ENCODE results near the gene BRAF. TPM values are rescaled to one million over a fixed set of nuclear protein-coding genes. Genes with fewer than 3 reads are reported as not detected.

The BRAF gene
- total and polyA plus RNA-seq, 2 donors from 2014 or later = 8.0 to 43.9 TPM

DNA sequence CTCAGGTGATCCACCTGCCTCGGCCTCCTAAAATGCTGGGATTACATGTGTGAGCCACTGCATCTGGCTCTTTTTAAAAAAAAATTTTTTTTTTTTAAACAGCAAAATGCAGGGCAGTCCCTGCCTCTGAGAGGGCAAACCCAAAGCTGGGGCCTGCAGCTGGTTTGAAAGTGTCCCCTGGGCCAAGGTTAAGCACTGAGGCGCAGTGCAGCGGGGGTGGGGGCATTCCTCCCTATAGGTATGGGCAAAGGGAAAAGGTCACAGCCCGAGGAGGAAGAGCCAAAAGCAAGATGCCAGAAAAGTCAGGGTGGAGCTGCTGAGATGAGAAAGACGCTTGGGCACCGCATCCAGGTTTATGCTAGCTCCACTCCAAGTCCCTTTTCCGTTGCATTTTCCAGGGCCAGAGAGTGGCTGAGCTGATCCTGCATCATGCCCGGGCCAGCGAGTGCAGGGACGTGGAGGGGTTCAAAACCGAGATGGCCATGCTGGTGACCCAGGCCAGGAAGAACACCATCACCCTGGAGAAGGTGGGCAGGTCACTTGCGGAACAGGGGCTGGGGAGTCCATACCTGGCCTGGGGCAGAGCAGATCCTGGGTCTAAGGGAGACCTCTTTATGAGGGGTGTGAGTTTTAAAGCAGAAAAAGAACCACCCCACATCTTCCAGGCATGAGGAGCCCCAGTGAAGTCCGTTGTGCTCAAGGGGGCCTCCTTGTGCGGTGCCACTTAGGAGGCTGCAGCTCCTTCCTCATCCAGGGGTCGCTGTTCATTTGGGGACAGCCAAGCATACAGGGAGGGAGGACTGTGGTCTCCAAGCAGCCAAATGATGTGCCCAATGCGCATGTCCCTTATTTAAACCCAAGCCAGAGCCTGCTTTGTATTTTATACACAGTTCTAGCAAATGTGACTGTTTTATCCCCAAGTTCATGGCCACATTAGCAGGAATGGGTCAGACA, 235.3 kb downstream of the BRAF start:
- Histone ChIP-seq H3K9ac (ENCODE audit: low read length in 3 of 3) (no peak overlapping the region), H3K9me3 (ENCODE audit: control insufficient read depth in 2 of 3, insufficient read depth in 1 of 3, low read length in 3 of 3) (no peaks in the 10 kb centered on the region), H3K36me3 (ENCODE audit: control insufficient read depth in 2 of 3, insufficient read depth in 3 of 3, low read length in 3 of 3) (no peaks in the 10 kb centered on the region), H3K4me3 (ENCODE audit: low read length in 3 of 3) (no peak overlapping the region), H3K27me3 (ENCODE audit: control insufficient read depth, insufficient read depth, low read length) (no peaks in the 10 kb centered on the region), H3K27ac (ENCODE audit: low read depth in 2 of 2, low read length in 2 of 2) (no peak overlapping the region), H3K4me1 (ENCODE audit: control insufficient read depth in 2 of 3, insufficient read depth in 2 of 3, low read depth in 1 of 3, low read length in 3 of 3) (no peaks in the 10 kb centered on the region)
- FAIRE-seq = no peak
- TF ChIP-seq, protein P1, sequence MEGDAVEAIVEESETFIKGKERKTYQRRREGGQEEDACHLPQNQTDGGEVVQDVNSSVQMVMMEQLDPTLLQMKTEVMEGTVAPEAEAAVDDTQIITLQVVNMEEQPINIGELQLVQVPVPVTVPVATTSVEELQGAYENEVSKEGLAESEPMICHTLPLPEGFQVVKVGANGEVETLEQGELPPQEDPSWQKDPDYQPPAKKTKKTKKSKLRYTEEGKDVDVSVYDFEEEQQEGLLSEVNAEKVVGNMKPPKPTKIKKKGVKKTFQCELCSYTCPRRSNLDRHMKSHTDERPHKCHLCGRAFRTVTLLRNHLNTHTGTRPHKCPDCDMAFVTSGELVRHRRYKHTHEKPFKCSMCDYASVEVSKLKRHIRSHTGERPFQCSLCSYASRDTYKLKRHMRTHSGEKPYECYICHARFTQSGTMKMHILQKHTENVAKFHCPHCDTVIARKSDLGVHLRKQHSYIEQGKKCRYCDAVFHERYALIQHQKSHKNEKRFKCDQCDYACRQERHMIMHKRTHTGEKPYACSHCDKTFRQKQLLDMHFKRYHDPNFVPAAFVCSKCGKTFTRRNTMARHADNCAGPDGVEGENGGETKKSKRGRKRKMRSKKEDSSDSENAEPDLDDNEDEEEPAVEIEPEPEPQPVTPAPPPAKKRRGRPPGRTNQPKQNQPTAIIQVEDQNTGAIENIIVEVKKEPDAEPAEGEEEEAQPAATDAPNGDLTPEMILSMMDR (IDR thresholded peaks at IDR 0.05; ENCODE audit: borderline replicate concordance, extremely low read depth, insufficient read depth) = no peak
- no peak for DNase-seq
- intact Hi-C loops (cut with DNase I) = no loop called here

DNA sequence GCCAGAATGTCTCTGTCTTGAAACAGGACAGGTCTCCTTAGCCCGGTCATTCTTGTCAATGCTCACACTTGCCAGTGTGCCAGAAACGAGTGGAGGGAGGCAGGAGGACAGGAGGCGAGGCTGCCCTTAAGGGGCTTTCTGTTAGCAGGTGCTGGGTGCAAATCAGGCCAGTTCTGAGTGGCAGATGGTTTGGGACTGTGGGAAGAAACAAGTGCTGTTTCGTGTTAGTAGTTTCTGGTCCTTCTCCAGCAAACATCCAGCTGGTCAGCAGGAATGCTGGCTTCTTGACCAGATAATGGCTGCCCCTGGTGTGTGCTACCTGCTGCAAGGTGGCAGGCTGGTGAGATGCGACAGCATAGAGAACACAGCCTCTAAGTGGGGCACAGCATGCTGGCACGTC, 236.4 kb downstream of the BRAF start:
- Histone ChIP-seq H3K36me3 (ENCODE audit: control insufficient read depth in 2 of 3, insufficient read depth in 3 of 3, low read length in 3 of 3) (no peaks in the 10 kb centered on the region), H3K27me3 (ENCODE audit: control insufficient read depth, insufficient read depth, low read length) (no peaks in the 10 kb centered on the region), H3K9me3 (ENCODE audit: control insufficient read depth in 2 of 3, insufficient read depth in 1 of 3, low read length in 3 of 3) (no peaks in the 10 kb centered on the region), H3K4me1 (ENCODE audit: control insufficient read depth in 2 of 3, insufficient read depth in 2 of 3, low read depth in 1 of 3, low read length in 3 of 3) (no peaks in the 10 kb centered on the region), H3K27ac (ENCODE audit: low read depth in 2 of 2, low read length in 2 of 2) (no peak overlapping the region), H3K9ac (ENCODE audit: low read length in 3 of 3) (no peak overlapping the region), H3K4me3 (ENCODE audit: low read length in 3 of 3) (no peak overlapping the region)
- DNase-seq (no peak), FAIRE-seq (no peak)
- TF ChIP-seq, protein P1 (IDR thresholded peaks at IDR 0.05; ENCODE audit: borderline replicate concordance, extremely low read depth, insufficient read depth) = no peak
- intact Hi-C loops (cut with DNase I) = no loop called here

DNA sequence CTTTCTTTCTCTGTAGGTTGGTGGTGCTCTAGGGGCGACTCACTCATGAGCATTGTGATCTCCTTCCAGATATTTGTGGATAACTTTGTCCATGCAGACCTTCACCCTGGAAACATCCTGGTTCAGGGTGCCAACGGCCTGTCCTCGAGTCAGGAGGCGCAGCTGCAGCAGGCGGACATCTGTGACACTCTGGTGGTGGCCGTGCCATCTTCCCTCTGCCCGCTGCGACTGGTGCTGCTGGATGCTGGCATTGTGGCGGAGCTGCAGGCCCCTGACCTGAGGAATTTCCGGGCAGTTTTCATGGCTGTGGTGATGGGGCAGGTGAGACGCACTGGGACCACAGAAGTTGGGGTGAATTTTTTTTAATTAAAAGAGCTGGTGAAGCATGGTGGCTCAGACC, 237.8 kb downstream of the BRAF start:
- H3K9ac ChIP-seq (ENCODE audit: low read length in 3 of 3) = no peak overlapping the region
- H3K4me3 ChIP-seq (ENCODE audit: low read length in 3 of 3) = no peak overlapping the region
- no peaks in the 10 kb centered on the region for H3K9me3 ChIP-seq (ENCODE audit: control insufficient read depth in 2 of 3, insufficient read depth in 1 of 3, low read length in 3 of 3)
- no peaks in the 10 kb centered on the region for H3K27me3 ChIP-seq (ENCODE audit: control insufficient read depth, insufficient read depth, low read length)
- FAIRE-seq (no peak), DNase-seq (peak in 1 of 5 donors; percentile 55)
- H3K4me1 ChIP-seq (ENCODE audit: control insufficient read depth in 2 of 3, insufficient read depth in 2 of 3, low read depth in 1 of 3, low read length in 3 of 3) = no peaks in the 10 kb centered on the region
- TF ChIP-seq, protein P1 (IDR thresholded peaks at IDR 0.05; ENCODE audit: borderline replicate concordance, extremely low read depth, insufficient read depth) = no peak
- no peaks in the 10 kb centered on the region for H3K36me3 ChIP-seq (ENCODE audit: control insufficient read depth in 2 of 3, insufficient read depth in 3 of 3, low read length in 3 of 3)
- intact Hi-C loops (cut with DNase I) = no loop called here
- H3K27ac ChIP-seq (ENCODE audit: low read depth in 2 of 2, low read length in 2 of 2) = no peak overlapping the region
